Right renal pelvis (tissue), 4 donors: ENCODE measurements around the gene RNASE12. TPM values are rescaled to one million over a fixed set of nuclear protein-coding genes. Genes with fewer than 3 reads are reported as not detected.
"Not testable (repeated sequence)": the region's sequence is repeated elsewhere in the genome, so short reads cannot be mapped to it uniquely, and the experiment has no call there.

Experiments used
- DNase-seq, 4 donors: peaks; one replicate each; pipeline ENCODE4 v3.0.0-alpha.2; 2013; ENCODE audit warnings: low read depth in 4 of 4, low spot score in 3 of 4, missing footprints in 1 of 4
- polyA plus RNA-seq, 4 donors: library from polyadenylated mRNA; unstranded; fragments of 120-200 nt; gene quantifications; one replicate each; pipeline ENCODE4 v1.2.1, GENCODE V29; 2013; ENCODE audit not compliant: insufficient read length in 4 of 4

RNASE12 gene
- polyA plus RNA-seq, 4 donors: not detected

DNA sequence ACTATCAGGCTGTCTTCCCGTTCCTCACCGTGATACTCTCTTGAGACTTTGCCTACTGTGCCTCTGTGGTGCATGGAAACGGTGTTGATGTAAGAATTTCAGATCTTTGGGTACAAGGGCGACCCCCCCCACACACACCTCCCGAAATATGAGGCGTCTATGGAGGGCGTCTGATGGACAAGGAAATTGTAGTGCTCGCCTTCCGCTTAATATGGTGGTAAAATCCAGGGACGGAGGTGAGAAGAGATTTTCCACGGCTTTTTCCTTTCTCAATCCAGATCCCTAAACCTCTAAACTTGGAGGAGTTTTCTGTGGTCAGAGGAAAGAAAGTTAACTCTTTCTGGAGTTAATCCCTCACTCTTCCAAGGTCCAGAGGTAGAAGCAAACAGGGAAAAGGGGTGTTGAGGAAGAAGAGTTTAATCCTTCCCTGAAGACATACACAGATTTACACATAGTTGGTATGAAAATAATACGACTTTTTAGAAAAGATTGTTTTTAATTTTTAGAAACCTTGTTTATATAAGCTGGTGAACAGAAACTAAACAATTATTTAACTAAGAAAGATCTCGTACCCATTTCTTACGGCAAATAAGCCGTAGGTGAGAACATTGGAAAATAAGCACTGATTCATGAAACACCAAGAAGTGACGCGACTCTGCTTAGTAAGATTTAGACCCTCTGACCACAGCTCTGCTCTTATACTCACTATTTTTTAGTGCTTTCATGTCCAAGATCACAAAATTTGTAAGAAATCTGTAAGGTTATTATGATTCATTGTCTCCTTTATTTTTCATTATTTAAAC, 23.1 kb upstream of the RNASE12 start:
- no peak for DNase-seq

DNA sequence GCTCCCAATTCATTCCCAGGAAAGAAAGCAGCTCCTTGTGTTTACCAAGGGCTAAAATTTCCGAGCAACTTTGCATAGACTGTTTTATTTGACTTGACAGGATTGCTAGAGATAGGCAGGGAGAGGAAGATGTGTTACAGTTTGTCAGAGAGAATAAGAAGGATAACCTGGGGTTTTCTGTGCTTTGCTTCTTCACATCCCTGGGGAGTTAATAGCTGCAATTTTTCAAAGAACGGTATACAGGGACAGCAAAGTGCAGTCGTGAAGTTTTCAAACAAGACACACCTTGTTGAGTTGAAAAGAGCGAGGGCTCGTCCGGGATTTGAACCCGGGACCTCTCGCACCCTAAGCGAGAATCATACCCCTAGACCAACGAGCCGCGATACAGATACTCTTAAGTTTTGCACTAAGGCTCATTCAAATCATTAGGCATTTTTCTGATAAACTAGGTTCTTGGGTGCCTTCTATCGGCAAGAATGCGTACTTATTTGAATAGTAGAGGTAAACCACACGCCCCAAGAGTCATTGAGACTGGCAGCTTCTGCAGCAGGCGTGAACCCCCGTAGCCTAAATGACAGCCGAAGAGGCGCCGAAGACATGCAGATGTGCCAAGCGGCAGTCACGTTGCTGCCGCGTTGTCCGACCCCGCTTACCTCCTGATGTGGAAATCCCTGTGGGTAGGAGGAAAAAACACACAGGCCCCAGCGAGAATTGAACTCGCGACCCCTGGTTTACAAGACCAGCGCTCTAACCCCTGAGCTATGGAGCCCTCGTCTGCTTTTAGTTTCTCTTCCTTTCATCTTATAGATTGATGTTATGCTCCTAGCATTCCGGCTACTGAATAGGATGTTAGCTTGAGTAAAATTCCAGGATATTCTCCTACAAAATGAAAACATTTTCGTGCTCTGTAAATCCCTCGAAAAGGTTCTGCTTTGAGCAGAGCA, 22.2 kb upstream of the RNASE12 start:
- peak; percentile 87 to 92 (median 90) for DNase-seq

DNA sequence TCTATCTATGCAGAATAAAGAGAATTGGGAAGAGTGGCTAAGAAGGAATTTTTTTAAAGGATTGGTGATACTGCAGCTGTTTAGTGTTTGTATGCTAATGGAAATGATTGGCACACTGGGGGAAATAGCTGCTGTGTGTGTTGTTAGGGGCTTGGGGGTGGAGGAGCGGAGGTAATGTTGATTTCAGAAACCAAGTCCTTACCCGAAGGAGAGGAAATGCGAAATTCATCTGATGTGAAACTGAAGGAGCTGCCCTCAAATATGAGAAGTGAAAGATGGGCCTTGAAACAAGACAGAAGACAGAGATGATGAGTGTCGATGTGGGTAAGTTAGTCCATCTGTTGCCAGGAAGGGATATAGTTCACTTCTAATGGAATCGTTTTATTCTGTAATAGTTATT, 21.2 kb upstream of the RNASE12 start:
- DNase-seq: no peak

DNA sequence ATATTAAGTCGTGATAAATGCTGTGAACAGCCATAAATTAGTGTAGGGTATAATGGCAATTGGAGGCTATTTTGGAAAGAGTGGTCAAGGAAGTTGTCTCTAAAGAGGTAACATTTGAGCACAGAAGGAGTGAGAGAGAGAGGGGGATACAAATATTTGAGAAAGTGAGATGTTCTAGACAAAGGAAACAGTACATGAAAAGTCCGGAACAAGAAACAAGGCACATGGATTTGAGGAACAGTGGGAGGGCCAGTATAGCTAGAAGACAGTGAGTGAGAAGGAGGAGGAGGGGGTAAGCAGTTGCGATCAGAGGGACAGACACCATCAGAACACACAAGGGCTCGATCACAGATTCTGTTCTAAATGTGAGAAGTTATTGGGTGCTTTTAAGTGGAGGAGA, 20.1 kb upstream of the RNASE12 start:
- DNase-seq: no peak

DNA sequence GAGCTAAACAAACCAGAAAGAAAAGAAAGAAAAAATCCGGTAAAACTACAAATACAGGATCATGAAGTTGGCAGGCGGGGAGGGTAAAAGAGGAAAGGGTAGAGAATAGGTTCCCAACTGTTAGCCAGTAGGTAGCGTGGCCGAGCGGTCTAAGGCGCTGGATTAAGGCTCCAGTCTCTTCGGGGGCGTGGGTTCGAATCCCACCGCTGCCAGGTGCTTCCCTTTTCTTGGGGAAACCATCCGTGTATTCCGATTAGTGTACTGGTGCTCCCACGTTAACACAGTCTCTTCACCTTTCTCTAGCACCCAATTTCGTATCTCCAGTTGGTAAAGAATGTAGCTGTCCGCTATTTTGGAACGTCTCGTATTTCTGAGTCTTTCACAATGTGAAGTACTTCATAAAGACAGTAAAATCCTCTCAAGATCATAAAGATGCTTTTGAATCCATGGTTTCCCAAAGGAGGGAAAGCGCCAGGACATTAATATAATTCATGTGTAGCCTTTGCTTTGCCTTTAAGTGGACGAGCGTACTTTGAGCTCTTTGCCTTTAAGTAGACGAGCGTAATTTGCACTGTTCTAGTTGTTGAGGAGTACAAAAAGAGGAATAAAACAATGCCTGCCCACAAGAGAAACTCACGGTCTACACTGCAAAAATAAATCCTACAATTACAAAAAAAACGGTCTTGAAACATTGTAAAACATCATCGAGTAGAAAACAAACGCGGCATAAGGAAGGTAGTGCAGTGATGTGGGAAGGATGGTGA, 19.0 kb upstream of the RNASE12 start:
- peak in 1 of 4 donors; percentile 55 for DNase-seq

DNA sequence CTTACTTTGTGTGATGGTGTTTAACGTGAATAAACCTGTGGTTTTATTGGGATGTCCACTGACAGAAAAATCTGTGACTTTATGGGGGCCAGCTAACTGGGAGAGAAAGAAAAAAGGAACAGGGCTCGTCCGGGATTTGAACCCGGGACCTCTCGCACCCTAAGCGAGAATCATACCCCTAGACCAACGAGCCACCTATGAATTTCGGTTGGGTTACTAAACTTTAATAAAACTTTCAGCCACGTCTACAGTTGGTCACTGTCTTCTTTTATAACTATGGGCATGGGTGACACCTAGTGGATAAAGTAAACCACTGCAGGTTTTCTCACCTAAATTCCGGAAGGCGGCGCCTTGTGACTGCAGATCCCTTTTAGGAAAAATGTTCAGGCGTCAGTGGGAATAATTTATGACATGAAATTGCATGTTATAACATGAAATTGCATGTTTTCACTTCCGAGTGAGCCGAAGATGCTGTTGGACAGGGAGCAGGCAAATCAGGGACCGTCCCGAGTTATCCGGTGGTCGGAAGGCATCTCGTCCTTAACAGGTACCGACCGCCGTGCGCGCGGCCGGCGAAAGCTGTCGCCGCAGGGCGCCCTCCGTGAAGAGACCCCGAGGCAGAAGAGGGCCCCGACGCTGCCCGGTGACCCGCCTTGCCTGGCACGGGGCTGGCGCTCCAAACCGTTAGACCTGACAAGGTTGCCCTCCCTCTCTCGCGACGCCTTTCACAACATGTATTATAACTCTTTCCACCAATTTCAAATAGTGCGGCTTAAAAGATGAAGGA, 18.2 kb upstream of the RNASE12 start:
- peak in 3 of 4 donors; percentile 77 to 89 (median 83) for DNase-seq

DNA sequence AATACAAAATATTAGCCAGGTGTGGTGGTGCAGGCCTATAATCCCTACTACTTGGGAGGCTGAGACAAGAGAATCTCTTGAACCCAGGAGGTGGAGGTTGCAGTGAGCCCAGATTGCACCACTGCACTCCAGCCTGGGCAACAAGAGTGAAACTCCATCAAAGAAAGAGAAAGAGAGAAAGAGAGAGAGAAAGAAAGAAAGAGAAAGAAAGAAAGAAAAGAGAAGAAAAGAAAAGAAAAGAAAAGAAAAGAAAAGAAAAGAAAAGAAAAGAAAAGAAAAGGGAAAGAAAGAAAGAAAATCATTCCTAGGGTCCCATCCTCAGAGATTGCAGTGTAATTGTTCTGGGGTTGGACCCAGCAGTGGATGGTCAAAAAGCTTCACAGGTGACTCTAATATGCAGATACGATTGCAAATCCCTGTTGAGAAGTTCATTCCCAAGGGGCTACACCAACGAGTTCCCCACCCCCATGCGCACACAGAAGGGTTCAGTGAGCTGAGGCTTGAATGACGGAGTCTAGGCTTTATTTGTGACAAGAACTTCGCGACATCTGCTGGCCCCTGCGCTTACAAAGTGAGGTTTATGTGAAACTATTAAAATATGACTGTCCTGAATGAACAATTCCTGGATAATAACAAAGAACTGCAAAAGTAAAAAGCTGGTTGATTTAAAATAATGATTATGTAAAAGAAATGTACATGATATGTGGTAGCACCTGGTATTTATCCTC, 17.4 kb upstream of the RNASE12 start:
- no peak for DNase-seq

DNA sequence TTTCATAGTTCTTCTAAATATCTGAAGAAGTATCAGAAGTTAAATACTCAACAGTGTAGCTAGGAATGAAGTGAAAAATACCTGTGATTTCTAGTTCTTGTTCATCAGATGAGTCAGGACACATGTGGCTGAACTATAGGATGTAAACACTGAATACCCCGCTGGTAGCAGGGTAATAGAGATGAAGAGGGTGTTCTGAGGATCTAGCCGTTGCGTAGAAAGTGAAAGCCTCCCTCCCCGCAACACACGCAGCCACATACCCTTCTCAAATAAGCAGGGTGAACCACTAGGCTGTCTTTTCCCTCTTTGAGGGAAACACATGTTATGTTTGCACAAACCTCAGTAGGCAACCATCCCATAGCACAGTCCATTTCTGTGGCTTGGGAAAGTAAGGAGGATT, 16.4 kb upstream of the RNASE12 start:
- no peak for DNase-seq

DNA sequence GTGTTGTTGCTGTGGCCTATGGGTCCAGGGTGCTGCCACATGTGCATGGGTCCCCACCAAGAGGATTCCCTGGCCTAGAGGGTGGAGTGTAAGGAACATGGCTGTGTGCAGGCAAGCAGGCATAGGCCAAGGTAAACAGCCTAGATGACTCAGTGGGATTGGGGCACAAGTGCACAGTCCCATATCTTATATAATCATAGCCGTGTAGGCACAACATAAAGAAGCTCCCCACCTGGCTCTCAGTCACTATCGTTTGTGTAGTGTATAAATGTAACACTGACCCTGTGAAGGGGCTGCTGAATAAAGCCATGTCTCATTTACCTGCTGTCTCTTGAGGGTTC, 15.7 kb upstream of the RNASE12 start:
- no peak for DNase-seq

DNA sequence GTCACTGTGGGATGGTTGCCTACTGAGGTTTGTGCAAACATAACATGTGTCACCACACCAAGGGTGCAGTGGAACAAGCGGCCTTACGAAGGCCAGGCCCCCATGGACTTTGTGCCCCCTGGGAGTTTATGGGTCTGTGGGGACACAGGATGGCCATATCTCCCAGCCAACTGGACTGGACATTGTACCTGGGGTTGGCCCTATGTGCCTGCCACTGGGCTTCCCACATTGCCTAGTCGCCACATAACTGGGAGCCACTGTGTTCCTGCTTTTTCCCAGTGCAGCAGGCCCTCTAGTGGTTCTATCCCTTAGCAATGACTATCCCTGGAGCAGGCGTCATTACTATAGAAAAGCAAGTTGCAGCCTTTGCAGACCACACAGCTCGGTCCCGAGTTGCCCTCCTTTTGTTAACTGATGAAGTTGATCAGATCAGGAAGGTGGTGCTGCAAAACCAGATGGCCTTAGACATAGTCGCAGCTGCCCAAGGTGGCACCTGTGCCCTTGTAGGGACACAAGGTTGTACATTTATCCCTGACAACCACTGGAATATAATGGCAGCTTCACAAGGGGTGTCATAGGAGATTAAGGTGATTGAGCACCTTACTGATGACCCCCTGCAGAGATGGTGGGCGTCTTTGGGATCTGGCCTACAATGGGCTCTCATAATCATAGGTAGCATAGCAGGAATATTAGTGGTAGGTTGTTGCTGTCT, 15.2 kb upstream of the RNASE12 start:
- no peak for DNase-seq

DNA sequence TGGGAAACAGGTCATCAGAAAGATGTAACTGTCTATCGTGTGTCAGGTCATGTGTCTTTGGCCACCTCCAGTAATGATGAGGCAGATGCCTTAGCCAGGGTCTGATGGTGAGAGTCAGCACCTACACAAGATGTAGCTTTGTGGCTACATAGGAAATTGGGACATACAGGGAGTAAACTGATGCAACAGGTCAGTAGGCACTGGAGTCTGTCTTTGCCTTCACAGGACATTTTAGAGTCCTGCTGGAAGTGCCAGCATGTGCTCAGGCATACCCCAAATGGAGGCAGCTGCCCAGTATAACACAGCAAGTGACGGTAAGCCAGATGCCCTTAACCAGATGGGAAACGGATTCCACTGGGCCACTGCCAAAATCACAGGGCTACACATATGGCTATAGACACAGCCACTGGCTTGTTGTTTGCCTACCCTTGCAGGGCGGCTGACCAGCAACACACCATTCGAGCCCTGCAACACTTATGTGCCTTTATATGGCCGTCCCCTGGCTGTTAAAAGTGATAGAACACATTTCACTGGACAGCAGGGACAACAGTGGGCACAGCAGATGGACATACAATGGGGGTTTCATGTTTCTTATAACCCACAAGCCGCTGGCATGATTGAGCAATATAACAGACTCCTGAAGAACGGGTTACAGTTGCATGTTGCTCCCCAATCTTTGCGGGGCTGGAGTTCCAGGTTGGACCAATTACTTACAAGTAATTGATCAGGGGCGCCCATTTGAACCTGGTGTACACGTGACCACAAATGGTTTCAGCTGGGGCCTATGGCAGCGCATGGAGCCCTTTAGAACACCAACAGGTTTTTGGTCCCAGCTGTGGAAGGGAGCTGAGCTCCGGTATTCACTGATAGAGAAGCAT, 12.9 kb upstream of the RNASE12 start:
- no peak for DNase-seq

DNA sequence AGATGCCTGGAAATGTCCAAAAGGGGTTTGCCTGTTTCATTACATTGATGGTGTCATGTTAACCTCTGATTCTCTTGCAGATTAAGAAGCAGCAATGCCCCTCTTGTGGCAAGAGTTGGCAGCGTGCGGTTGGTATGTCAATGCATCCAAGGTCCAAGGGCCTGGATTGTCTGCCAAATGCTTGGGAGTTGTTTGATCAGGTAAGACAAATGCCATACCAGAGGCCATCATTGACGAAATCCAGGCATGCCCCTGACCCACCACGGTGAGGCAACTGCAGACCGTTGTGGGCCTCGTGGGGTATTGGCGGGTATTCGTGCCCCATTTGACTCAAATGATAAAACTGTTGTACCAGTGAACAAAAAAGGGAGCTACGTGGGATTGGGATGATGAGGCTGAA, 11.4 kb upstream of the RNASE12 start:
- no peak for DNase-seq

DNA sequence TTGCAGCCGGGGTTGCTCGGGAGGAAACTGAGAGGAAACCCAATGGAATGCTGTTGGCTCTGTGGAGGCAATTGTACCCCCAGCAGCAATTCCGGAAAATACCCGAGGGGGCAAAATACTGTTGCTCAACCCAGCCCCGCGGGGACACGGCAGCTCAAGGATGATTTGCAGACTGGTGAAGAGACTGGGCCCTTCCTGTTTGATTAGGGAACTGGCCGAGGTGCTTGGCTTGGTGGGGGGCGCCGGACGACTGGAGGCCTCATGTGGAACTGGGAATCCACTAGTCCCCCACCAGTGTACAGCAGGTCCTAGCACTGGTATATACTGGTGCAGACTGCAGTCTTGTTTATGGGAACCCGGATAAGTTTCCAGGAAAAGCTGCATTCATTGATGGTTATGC, 10.3 kb upstream of the RNASE12 start:
- DNase-seq: no peak

DNA sequence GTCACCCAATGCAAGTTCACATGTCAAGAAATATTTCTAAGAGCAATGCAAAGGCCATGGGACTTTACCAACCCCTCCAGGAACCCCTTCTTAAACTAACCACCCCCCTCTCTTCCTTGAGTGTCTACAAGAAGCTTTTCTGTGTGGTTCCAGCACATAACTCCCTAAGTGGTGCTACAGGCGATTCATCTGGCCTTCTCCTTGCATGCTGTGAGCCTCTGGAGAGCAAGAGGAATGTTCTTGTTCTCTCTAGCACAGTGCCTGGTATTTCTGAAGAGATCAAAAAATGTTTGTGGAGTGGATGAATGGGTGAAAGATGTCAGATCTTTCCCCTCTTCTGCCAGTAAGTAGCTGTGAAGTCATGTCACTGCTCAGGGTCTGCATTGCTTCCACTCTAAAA, 5.9 kb upstream of the RNASE12 start:
- DNase-seq: no peak

DNA sequence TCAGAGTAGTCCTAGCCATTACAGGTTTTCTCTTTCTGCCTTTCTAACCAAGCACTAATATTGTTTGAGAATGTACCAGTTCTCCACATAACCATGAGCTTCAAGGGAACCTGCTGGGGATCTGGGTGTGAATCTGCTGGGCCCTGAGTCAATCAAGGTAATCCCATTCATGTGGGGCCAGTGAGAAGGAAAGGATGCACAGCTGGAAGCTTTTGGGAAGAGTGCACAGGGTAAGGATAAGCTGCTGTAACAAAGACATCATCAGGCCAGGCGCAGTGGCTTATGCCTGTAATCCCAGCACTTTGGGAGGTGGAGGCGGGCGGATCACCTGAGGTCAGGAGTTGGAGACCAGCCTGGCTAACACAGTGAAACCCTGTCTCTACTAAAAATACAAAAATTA, 4.5 kb upstream of the RNASE12 start:
- not testable (repeated sequence) for DNase-seq

DNA sequence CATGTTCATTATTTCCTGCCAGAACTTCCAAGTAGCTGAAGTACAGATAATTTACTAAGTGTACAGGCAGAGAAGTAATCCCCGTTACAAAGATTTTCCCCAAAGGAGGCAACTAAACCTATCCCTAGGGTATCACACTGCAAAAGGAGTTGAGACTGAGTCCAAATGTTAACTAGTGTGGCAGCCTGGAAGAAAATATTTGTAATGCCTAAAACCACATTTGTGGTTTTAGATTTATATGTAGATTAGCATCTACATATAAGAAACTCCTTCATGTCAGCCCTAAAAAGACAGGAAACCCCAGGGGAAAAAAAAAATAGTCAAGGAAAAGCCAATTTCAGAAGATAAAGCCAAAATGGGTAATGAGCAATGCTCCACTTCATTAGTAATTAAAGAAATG, 1.4 kb upstream of the RNASE12 start:
- no peak for DNase-seq

DNA sequence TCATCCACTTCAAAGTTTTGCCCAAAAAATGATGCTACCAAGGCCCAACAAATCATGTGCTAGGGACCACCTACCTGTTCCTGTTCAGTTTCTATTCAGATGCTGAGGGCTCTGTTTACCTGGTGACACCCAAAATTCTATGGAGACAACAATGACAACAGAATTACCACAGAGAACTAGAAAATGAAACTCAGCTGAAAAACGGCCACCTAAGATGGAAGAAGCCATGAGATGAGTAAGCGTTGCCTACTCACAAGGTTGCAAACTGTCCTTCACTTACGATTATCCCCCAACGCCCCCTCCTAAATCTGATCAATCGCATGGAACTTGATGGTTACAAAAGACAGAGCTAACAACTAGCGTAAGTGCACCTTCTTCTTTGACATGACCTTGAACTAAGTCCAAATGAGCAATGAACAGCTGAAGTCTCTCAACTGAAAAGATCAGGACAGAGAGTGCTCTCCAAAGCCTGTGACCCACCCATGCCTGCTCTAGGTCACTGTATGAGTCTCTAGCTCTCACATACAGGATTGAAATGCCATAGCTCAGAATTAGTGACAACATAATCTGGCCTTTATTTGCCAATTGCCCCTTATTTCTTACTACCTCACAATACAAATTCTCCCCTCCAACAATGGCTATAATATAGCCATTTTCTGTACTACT, 3.6 kb downstream of the RNASE12 start, which contains the start of gene RNASE11:
TSS of gene RNASE11 (minus strand) at position 513 of the 666 bp plus-strand sequence.
- DNase-seq: no peak
